ENCODE results near the gene TRPC4.

- TF ChIP-seq ARNTL (CRISPR knock-in tag; IDR thresholded peaks at IDR 0.05; ENCODE audit: borderline replicate concordance, low read depth) (no peak), CSRNP3 (CRISPR knock-in tag; IDR thresholded peaks at IDR 0.05) (no peak), RARB (CRISPR knock-in tag; IDR thresholded peaks at IDR 0.05) (no peak), PPARA (CRISPR knock-in tag; IDR thresholded peaks at IDR 0.05; ENCODE audit: borderline replicate concordance) (no peak), TCF4 (CRISPR knock-in tag; IDR thresholded peaks at IDR 0.05; ENCODE audit: borderline replicate concordance) (no peak), ZFP30 (CRISPR knock-in tag; IDR thresholded peaks at IDR 0.05) (no peak)
- TF ChIP-seq, protein P1, sequence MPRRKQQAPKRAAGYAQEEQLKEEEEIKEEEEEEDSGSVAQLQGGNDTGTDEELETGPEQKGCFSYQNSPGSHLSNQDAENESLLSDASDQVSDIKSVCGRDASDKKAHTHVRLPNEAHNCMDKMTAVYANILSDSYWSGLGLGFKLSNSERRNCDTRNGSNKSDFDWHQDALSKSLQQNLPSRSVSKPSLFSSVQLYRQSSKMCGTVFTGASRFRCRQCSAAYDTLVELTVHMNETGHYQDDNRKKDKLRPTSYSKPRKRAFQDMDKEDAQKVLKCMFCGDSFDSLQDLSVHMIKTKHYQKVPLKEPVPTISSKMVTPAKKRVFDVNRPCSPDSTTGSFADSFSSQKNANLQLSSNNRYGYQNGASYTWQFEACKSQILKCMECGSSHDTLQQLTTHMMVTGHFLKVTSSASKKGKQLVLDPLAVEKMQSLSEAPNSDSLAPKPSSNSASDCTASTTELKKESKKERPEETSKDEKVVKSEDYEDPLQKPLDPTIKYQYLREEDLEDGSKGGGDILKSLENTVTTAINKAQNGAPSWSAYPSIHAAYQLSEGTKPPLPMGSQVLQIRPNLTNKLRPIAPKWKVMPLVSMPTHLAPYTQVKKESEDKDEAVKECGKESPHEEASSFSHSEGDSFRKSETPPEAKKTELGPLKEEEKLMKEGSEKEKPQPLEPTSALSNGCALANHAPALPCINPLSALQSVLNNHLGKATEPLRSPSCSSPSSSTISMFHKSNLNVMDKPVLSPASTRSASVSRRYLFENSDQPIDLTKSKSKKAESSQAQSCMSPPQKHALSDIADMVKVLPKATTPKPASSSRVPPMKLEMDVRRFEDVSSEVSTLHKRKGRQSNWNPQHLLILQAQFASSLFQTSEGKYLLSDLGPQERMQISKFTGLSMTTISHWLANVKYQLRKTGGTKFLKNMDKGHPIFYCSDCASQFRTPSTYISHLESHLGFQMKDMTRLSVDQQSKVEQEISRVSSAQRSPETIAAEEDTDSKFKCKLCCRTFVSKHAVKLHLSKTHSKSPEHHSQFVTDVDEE (CRISPR knock-in tag; IDR thresholded peaks at IDR 0.05), result no peak
These were observed 217.0 kb downstream of the TRPC4 start for GRCh38 chr13:37652596-37652995.

Data from SK-N-SH treated with all-trans-retinoic acid at 6 μM for 48 hours (cell line).